Activated naive CD4-positive, alpha-beta T cell treated with anti-CD3 and anti-CD28 coated beads, Interleukin-2, amount 50 U/mL, for 24 hours (primary cell): ENCODE results near the gene ZNF23.

ENCODE experiments used
- H3K27ac Mint-ChIP-seq: one replicate; pipeline ENCODE4 v1.8.0; 2021; ENCODE audit warnings: mild to moderate bottlenecking, mixed read lengths
- H3K27me3 Mint-ChIP-seq: one replicate; pipeline ENCODE4 v1.8.0; 2021; ENCODE audit warnings: mixed read lengths
- H3K36me3 Mint-ChIP-seq: one replicate; pipeline ENCODE4 v1.8.0; 2021; ENCODE audit warnings: mixed read lengths
- H3K4me1 Mint-ChIP-seq: one replicate; pipeline ENCODE4 v1.8.0; 2021; ENCODE audit warnings: mixed read lengths
- H3K4me3 Mint-ChIP-seq: one replicate; pipeline ENCODE4 v1.8.0; 2021; ENCODE audit warnings: mild to moderate bottlenecking, mixed read lengths
- H3K9me3 Mint-ChIP-seq: one replicate; pipeline ENCODE4 v1.8.0; 2021; ENCODE audit warnings: mixed read lengths

Gene ZNF23

DNA sequence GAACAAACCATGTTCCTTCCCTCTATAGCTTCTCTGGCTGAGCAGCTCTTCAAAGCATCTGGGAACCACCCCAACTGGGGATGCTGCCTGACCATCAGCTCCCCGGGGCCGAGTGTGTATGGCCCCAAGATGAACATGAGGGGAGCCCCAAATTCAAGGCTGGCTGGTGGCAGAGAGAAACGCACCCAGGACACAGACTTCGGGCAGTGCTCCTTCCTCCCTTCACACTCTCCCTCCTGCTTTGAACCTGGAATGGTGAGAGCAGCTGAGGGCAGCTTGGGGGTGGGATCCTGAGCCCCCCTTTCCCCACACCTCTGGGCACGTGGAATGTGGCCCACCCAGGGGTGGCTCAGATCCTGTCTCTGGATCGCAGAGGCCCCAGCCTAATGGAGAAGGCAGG lies 37.4 kb downstream of the ZNF23 start:
- Mint-ChIP-seq H3K4me3 (no peak overlapping the region), H3K36me3 (no peaks in the 10 kb centered on the region), H3K27ac (no peak overlapping the region), H3K4me1 (no peaks in the 10 kb centered on the region), H3K9me3 (no peaks in the 10 kb centered on the region), H3K27me3 (peaks cover 31% of the 10 kb centered on the region)

GRCh38 chr16:71423865-71424264 lies 38.2 kb downstream of the ZNF23 start:
- peaks cover 31% of the 10 kb centered on the region for H3K27me3 Mint-ChIP-seq
- no peak overlapping the region for H3K27ac Mint-ChIP-seq
- no peak overlapping the region for H3K4me3 Mint-ChIP-seq
- H3K9me3 Mint-ChIP-seq = no peaks in the 10 kb centered on the region
- H3K36me3 Mint-ChIP-seq = no peaks in the 10 kb centered on the region
- H3K4me1 Mint-ChIP-seq = no peaks in the 10 kb centered on the region

DNA sequence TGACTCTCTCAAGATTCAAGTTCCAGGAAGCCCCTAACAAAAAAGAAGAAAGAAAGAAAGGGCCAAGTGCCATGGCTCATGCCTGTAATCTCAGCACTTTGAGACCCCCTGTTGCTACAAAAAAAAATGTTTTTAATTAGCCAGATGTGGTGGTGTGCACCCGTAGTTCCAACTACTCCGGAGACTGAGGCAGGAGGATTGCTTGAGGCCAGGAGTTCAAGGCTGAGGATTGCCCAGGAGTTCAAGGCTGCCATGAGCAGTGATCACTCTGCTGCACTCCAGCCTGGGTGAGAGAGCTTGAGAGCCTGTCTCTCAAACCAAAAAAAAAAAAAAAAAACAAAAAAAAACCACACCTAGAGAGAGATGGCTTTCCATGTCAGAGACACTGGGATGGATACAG lies 39.0 kb downstream of the ZNF23 start:
- H3K27me3 Mint-ChIP-seq = peaks cover 31% of the 10 kb centered on the region
- H3K27ac Mint-ChIP-seq = no peak overlapping the region
- no peaks in the 10 kb centered on the region for H3K4me1 Mint-ChIP-seq
- no peaks in the 10 kb centered on the region for H3K36me3 Mint-ChIP-seq
- no peak overlapping the region for H3K4me3 Mint-ChIP-seq
- H3K9me3 Mint-ChIP-seq = no peaks in the 10 kb centered on the region

DNA sequence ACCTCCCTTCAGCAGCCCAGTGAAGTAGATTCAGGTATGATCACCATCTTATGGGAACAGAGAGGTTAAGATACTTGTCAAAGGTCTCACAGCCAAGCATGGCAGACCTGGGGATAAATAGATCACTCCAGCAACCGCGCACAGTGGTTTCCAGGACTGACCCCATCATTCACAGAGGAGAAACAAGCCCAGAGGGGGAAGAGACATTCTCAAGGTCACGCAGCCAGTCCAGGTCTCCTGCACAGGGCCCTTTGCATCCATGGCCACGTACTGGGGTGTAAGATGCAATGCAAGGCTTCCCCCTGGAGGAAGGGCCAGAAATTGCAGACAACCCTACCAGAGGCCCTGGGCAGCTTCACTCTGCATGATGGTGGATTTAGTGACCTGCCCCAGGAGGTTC lies 40.1 kb downstream of the ZNF23 start:
- Mint-ChIP-seq H3K9me3 (no peaks in the 10 kb centered on the region), H3K27me3 (peaks cover 26% of the 10 kb centered on the region), H3K4me3 (no peak overlapping the region), H3K27ac (no peak overlapping the region), H3K4me1 (no peaks in the 10 kb centered on the region), H3K36me3 (no peaks in the 10 kb centered on the region)

- no peaks in the 10 kb centered on the region for H3K36me3 Mint-ChIP-seq
- peaks cover 4% of the 10 kb centered on the region for H3K4me1 Mint-ChIP-seq
- no peak overlapping the region for H3K4me3 Mint-ChIP-seq
- peaks cover 22% of the 10 kb centered on the region for H3K27me3 Mint-ChIP-seq
- H3K27ac Mint-ChIP-seq = no peak overlapping the region
- no peaks in the 10 kb centered on the region for H3K9me3 Mint-ChIP-seq
These were observed 48.0 kb downstream of the ZNF23 start for GRCh38 chr16:71414038-71414437.

DNA sequence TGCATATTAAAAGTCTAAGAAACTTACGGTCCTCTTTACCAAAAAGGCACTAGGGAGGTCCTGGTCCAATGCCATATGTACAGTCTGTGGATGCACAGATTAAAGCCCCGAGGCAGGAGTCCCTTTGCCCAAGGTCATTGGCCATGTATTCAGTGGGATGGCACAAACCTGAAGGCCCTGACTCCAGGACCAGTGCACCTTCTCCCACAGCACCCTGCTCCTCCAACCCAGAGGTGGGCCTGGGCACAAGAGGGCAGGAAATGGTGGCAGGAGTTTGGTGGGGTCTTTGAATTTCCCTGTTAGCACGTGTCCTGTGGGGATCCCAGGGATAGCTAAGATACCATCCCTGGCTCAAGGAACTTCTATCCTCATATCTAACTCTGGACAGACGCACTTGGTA lies 48.7 kb downstream of the ZNF23 start:
- Mint-ChIP-seq H3K27me3 (peaks cover 24% of the 10 kb centered on the region), H3K4me3 (no peak overlapping the region), H3K9me3 (no peaks in the 10 kb centered on the region), H3K27ac (no peak overlapping the region), H3K36me3 (no peaks in the 10 kb centered on the region), H3K4me1 (peaks cover 4% of the 10 kb centered on the region)

DNA sequence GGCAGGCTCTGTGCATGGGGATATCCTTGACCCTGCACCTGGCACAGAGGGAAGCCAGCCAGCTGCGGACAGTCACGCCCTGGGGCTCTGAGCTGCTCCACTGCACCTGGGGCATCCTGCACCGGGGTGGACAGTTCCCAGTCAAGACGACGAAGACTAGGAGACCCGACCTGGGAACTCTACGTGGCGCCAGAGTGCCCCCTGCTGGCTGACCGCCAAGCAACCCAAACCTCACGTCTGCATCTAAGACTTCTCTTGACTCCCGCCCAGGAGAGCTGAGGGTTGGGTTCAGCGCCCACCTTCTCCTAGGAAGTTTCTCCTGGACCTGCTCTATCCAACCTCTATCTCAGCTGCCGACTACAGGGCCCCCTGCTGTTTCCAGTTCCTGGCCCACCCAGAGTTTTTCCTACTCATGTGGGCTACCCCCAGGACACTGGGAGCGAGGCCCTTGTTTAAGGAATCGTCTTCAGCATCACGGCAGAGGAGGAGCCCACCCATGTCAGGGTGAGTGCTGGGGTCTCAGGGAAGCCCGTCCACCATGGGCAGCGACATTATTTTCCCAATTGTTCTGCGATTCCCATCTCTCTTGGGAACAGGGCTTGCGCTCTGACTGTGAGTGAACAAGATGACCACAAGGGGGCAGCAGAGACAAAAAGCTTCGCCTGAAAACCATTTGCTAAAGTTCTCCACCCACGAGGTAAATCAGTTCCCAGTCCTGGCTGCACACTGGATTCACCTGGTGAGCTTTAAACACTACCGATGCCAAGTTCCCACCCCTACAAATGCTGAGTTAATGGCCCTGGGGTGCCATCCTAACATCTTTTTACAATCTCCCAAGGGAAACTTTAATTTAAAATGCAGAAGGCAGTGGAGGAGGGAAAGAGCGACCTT lies 49.5 kb downstream of the ZNF23 start:
- Mint-ChIP-seq H3K27me3 (peaks cover 26% of the 10 kb centered on the region), H3K9me3 (no peaks in the 10 kb centered on the region), H3K4me1 (peaks cover 4% of the 10 kb centered on the region), H3K27ac (peak overlapping the region; percentile 51), H3K36me3 (no peaks in the 10 kb centered on the region), H3K4me3 (no peak overlapping the region)

DNA sequence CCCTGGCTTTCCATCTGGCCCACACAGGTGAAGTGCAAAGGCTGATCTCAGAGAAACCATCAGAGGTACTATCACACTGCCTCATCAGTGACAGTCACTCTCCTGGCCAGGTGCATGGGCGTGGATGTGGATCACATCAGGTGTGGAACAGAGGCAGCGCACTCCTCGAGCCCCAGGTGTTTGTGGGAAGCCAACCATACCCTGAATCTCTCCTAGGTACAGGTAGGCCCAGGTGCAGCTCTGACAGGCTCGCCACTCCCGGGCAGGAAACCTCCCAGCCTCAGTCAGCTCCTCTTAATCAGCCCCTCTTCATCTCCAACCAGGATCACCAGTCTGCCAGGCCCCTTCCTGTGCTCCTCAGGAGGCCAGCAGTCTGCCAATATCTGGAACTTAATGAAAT lies 51.9 kb downstream of the ZNF23 start:
- Mint-ChIP-seq H3K4me1 (peaks cover 4% of the 10 kb centered on the region), H3K9me3 (no peaks in the 10 kb centered on the region), H3K4me3 (no peak overlapping the region), H3K27me3 (peaks cover 22% of the 10 kb centered on the region), H3K36me3 (no peaks in the 10 kb centered on the region), H3K27ac (no peak overlapping the region)

DNA sequence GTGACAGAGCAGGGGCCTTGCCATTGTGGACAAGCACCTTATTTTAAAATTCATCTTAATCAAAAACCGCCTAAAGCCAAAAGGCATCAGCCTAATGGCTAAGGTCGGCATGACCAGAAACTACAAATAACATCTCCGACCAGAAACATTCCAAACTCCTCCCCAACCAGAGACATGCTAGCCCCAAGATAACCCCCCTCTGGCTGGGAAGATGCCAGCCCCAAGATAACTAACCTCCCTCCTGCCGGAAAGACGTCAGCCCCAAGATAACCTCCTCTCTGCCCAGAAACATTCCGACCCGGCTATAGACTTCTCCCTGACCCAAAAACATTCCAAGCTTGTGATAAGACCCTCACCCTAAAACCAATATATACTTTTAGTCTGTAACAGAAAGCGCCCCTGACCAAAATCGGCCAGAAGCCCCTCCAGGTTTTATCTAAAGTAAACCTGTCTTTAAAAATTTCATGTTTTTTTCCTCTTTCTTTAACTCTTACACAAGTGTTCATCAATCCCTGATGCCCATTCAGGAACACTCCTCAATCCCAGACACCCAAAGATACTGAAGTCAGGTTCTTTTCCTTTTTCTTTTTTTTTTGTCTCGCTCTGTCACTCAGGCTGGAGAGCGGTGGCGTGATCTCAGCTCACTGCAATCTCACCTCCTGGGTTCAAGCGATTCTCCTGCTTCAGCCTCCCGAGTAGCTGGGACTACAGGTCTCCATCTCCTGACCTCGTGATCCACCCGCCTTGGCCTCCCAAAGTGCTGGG lies 52.9 kb downstream of the ZNF23 start:
- no peaks in the 10 kb centered on the region for H3K36me3 Mint-ChIP-seq
- H3K4me1 Mint-ChIP-seq = peaks cover 4% of the 10 kb centered on the region
- no peak overlapping the region for H3K27ac Mint-ChIP-seq
- peaks cover 21% of the 10 kb centered on the region for H3K27me3 Mint-ChIP-seq
- no peaks in the 10 kb centered on the region for H3K9me3 Mint-ChIP-seq
- H3K4me3 Mint-ChIP-seq = no peak overlapping the region

- Mint-ChIP-seq H3K27ac (no peak overlapping the region), H3K4me1 (peaks cover 4% of the 10 kb centered on the region), H3K4me3 (no peak overlapping the region), H3K27me3 (peaks cover 21% of the 10 kb centered on the region), H3K9me3 (no peaks in the 10 kb centered on the region), H3K36me3 (no peaks in the 10 kb centered on the region)
These were observed 53.5 kb downstream of the ZNF23 start for GRCh38 chr16:71408536-71408935.

GRCh38 chr16:71407731-71408130 lies 54.3 kb downstream of the ZNF23 start:
- peaks cover 19% of the 10 kb centered on the region for H3K27me3 Mint-ChIP-seq
- no peaks in the 10 kb centered on the region for H3K36me3 Mint-ChIP-seq
- H3K4me3 Mint-ChIP-seq = no peak overlapping the region
- H3K4me1 Mint-ChIP-seq = peaks cover 2% of the 10 kb centered on the region
- no peaks in the 10 kb centered on the region for H3K9me3 Mint-ChIP-seq
- no peak overlapping the region for H3K27ac Mint-ChIP-seq

DNA sequence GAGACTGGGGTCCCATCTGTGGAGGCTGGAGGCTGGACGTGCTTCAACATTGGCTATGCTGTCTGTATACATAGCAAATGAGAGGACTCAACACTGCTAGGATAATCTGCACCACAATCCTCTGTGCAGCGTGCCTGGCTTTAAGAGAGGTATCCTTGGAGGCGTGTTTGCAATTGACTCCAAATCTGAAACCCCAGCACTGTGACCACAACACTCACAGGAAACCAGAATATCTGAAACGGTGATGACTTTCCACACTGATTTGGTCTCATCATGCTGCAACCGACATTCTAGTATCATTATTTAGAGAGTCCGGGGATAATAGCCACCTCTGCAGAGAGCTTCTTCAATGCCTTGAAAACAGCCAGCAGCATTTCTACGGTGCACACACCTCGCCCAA lies 55.3 kb downstream of the ZNF23 start:
- Mint-ChIP-seq H3K27ac (no peak overlapping the region), H3K27me3 (peaks cover 18% of the 10 kb centered on the region), H3K9me3 (no peaks in the 10 kb centered on the region), H3K4me3 (no peak overlapping the region), H3K36me3 (no peaks in the 10 kb centered on the region), H3K4me1 (no peaks in the 10 kb centered on the region)

DNA sequence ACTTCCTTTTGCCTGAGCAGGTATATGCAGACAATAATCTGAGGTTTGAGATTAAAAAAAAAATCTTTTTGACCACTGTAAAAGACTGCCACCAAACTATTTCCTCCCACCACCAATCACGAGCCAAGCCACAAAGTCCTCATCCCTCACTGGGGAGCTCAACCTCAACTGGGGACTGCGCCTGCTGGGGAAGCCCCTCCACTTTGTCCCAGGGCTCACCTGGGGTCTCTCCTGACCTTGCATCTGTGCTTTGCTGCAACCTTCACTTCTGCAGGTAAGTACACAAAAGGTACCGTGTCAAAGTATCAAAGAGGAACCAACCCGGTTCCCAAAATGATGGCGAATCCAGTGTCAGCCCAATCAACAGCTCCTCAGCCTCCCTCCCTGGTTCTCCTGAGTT lies 55.7 kb downstream of the ZNF23 start:
- Mint-ChIP-seq H3K4me3 (no peak overlapping the region), H3K27me3 (peaks cover 18% of the 10 kb centered on the region), H3K4me1 (no peaks in the 10 kb centered on the region), H3K36me3 (no peaks in the 10 kb centered on the region), H3K27ac (no peak overlapping the region), H3K9me3 (no peaks in the 10 kb centered on the region)

DNA sequence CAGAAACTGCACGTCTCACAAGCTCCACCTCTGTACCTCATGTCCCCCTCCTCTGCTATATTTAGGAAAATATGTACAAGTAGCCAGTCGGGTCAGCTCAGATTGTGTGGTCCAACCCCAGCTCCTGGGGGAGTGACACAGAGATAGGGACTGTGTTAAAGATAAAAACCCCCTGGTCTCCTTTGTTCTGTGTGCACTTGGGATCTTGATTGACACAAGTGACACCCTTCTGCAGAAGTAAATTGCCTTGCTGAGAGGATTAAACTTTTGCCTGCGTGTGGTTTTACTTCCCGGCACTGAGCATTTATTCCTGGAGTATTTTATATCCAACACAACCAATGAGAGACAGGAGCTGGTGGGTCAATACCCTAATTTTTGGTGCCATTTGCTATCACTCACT lies 57.7 kb downstream of the ZNF23 start:
- Mint-ChIP-seq H3K4me1 (no peaks in the 10 kb centered on the region), H3K27ac (no peak overlapping the region), H3K36me3 (no peaks in the 10 kb centered on the region), H3K9me3 (no peaks in the 10 kb centered on the region), H3K27me3 (peaks cover 20% of the 10 kb centered on the region), H3K4me3 (no peak overlapping the region)

- H3K36me3 Mint-ChIP-seq = no peaks in the 10 kb centered on the region
- no peaks in the 10 kb centered on the region for H3K4me1 Mint-ChIP-seq
- no peaks in the 10 kb centered on the region for H3K9me3 Mint-ChIP-seq
- H3K27ac Mint-ChIP-seq = no peak overlapping the region
- no peak overlapping the region for H3K4me3 Mint-ChIP-seq
- peaks cover 10% of the 10 kb centered on the region for H3K27me3 Mint-ChIP-seq
These were observed 59.4 kb downstream of the ZNF23 start for GRCh38 chr16:71402674-71403073.

DNA sequence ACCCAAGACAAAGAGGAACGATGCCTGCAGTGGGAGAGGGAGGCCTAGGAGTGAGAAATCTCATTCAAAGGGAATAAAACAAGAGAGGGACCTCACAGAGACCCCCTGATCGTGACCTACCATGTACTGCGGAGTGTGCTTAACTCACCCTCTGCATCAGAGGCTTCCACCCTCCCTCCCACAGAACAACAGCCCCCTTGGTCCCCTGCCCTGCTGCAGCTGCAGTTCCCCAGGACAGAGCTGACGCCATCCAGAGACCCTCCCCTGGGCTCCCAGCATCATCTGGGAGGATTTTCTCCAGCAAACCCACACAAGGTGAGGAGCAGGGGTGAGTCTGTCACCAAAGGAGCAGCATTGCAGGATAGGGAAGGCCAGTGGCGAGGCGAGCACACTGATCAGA lies 60.0 kb downstream of the ZNF23 start:
- no peaks in the 10 kb centered on the region for H3K4me1 Mint-ChIP-seq
- H3K27ac Mint-ChIP-seq = no peak overlapping the region
- no peak overlapping the region for H3K4me3 Mint-ChIP-seq
- no peaks in the 10 kb centered on the region for H3K9me3 Mint-ChIP-seq
- H3K27me3 Mint-ChIP-seq = peaks cover 9% of the 10 kb centered on the region
- no peaks in the 10 kb centered on the region for H3K36me3 Mint-ChIP-seq
